Activated B cell treated with CpG ODN at 0.5 μM for 24 hours (primary cell): Measurements from ENCODE around the gene PSMB9. TPM values are rescaled to one million over a fixed set of nuclear protein-coding genes. Genes with fewer than 3 reads are reported as not detected.

Experiments used
- ATAC-seq: fragments of 200-7000 bp; cut with Tn5 transposase; one replicate; pipeline ENCODE4 v1.10.0; 2021; ENCODE audit warnings: low read depth, mild to moderate bottlenecking, moderate library complexity
- CTCF ChIA-PET: fragments of 350-600 bp; sonication (Branson Sonifier 250); formaldehyde crosslinking; loops from one replicate; lab custom pipeline; 2021; ENCODE audit warnings: antibody characterized with exemption; lab: Charles Lee
- POLR2A ChIA-PET: fragments of 350-600 bp; sonication (Branson Sonifier 250); formaldehyde crosslinking; loops from one replicate; lab custom pipeline; 2021; ENCODE audit warnings: antibody characterized with exemption; lab: Charles Lee
- DNase-seq: peaks from one replicate; pipeline ENCODE4 v3.0.0; 2022
- H3K27ac Mint-ChIP-seq: one replicate; pipeline ENCODE4 v1.8.0; 2020; ENCODE audit warnings: mixed read lengths
- H3K27me3 Mint-ChIP-seq: one replicate; pipeline ENCODE4 v1.8.0; 2021; ENCODE audit warnings: mixed read lengths
- H3K36me3 Mint-ChIP-seq: one replicate; pipeline ENCODE4 v1.8.0; 2021; ENCODE audit warnings: low read depth, mixed read lengths
- H3K4me1 Mint-ChIP-seq: one replicate; pipeline ENCODE4 v1.8.0; 2021; ENCODE audit warnings: mixed read lengths
- H3K4me3 Mint-ChIP-seq: one replicate; pipeline ENCODE4 v1.8.0; 2020; ENCODE audit warnings: mild to moderate bottlenecking, mixed read lengths
- H3K9me3 Mint-ChIP-seq: one replicate; pipeline ENCODE4 v1.8.0; 2020; ENCODE audit warnings: mixed read lengths
- CTCF ChIP-seq: fragments of 200-600 bp; IDR thresholded peaks from one replicate; pipeline ENCODE4 v1.8.0; 2022; ENCODE audit warnings: antibody characterized with exemption, mild to moderate bottlenecking
- intact Hi-C: fragments of 100-400 bp; cut with micrococcal nuclease; formaldehyde crosslinking; loops from one replicate; pipeline ENCODE4 v1.15.1; 2024
- total RNA-seq: library from RNA; stranded (reverse); gene quantifications from 2 replicates; pipeline ENCODE4 v1.2.3, GENCODE V29; 2022

Gene PSMB9
- total RNA-seq, 1 donor from 2014 or later = 198 TPM

- ATAC-seq = no peak
- Mint-ChIP-seq H3K27ac (no peak overlapping the region), H3K36me3 (no peaks in the 10 kb centered on the region), H3K4me3 (no peak overlapping the region), H3K27me3 (peaks cover 4% of the 10 kb centered on the region), H3K9me3 (no peaks in the 10 kb centered on the region), H3K4me1 (peaks cover 27% of the 10 kb centered on the region)
- intact Hi-C loops = loop anchor here (2.0 kb wide), 1 partner anchor 365 kb away; no protein-coding TSS in a partner anchor
- DNase-seq = no peak
- ChIA-PET CTCF (interaction anchor here (0.6 to 9.1 kb wide), 4 partner anchors 45 to 101 kb away, joined by 3 to 151 read pairs (median 26); partner anchors contain the start of genes HLA-DMA and TAP2), POLR2A (interaction anchor here (1.3 to 6.1 kb wide), 3 partner anchors 10 to 101 kb away, joined by 3 to 62 read pairs (median 21); no protein-coding TSS in a partner anchor)
- TF ChIP-seq CTCF = no peak
Observed at GRCh38 chr6:32883789-32884188, 29.8 kb downstream of the PSMB9 start.

- no peak overlapping the region for H3K27ac Mint-ChIP-seq
- DNase-seq = no peak
- no peaks in the 10 kb centered on the region for H3K9me3 Mint-ChIP-seq
- H3K4me1 Mint-ChIP-seq = peaks cover 27% of the 10 kb centered on the region
- no peaks in the 10 kb centered on the region for H3K27me3 Mint-ChIP-seq
- peak; percentile 68 for ATAC-seq
- no peak overlapping the region for H3K4me3 Mint-ChIP-seq
- TF ChIP-seq CTCF = no peak
- POLR2A ChIA-PET = interaction anchor here (0.8 to 4.1 kb wide), 17 partner anchors 8 to 362 kb away, joined by 3 to 51 read pairs (median 8); partner anchors contain the start of genes BRD2 and HLA-DMA
- no peaks in the 10 kb centered on the region for H3K36me3 Mint-ChIP-seq
- intact Hi-C loops = loop anchor here (1.0 to 2.0 kb wide), 6 partner anchors 62 to 363 kb away; partner anchors contain the start of gene HLA-DMA
- CTCF ChIA-PET = interaction anchor here (0.8 to 9.1 kb wide), 27 partner anchors 9 to 128 kb away, joined by 3 to 151 read pairs (median 7); partner anchors contain the start of genes BRD2, HLA-DMA, HLA-DMB and TAP2
Observed at GRCh38 chr6:32885698-32886286, 31.8 kb downstream of the PSMB9 start.

- Mint-ChIP-seq H3K27ac (no peak overlapping the region), H3K9me3 (no peaks in the 10 kb centered on the region), H3K27me3 (no peaks in the 10 kb centered on the region), H3K36me3 (no peaks in the 10 kb centered on the region), H3K4me3 (no peak overlapping the region), H3K4me1 (peaks cover 24% of the 10 kb centered on the region)
- intact Hi-C loops = no loop called here
- DNase-seq = no peak
- TF ChIP-seq CTCF = no peak
- ChIA-PET POLR2A (interaction anchor here (1.0 to 4.1 kb wide), 8 partner anchors 10 to 98 kb away, joined by 3 to 51 read pairs (median 13); partner anchors contain the start of genes BRD2 and HLA-DMA), CTCF (interaction anchor here (0.9 to 9.1 kb wide), 21 partner anchors 8 to 127 kb away, joined by 3 to 151 read pairs (median 10); partner anchors contain the start of genes BRD2, HLA-DMA, HLA-DMB and TAP2)
- ATAC-seq = no peak
Observed at GRCh38 chr6:32886681-32887383, 32.8 kb downstream of the PSMB9 start.

GRCh38 chr6:32887616-32888015 lies 33.6 kb downstream of the PSMB9 start:
- CTCF ChIA-PET = interaction anchor here (3.0 to 9.1 kb wide), 4 partner anchors 45 to 98 kb away, joined by 9 to 151 read pairs (median 24); partner anchors contain the start of gene HLA-DMA
- intact Hi-C loops = no loop called here
- POLR2A ChIA-PET = interaction anchor here (1.0 to 4.1 kb wide), 4 partner anchors 59 to 97 kb away, joined by 3 to 51 read pairs (median 14); no protein-coding TSS in a partner anchor
- no peak overlapping the region for H3K27ac Mint-ChIP-seq
- H3K4me3 Mint-ChIP-seq = no peak overlapping the region
- ATAC-seq = no peak
- no peaks in the 10 kb centered on the region for H3K27me3 Mint-ChIP-seq
- peaks cover 30% of the 10 kb centered on the region for H3K4me1 Mint-ChIP-seq
- no peak for TF ChIP-seq CTCF
- DNase-seq = no peak
- no peaks in the 10 kb centered on the region for H3K36me3 Mint-ChIP-seq
- no peaks in the 10 kb centered on the region for H3K9me3 Mint-ChIP-seq
